ENCODE data around the gene AXDND1.
"Not testable (repeated sequence)": the region's sequence is repeated elsewhere in the genome, so short reads cannot be mapped to it uniquely, and the experiment has no call there.

GRCh38 chr1:179417760-179418159 is 52.0 kb downstream of the AXDND1 start:
- TF ChIP-seq POLR2A, CTCF (IDR thresholded peaks at IDR 0.05): not testable (repeated sequence)
